PC-3 (cell line): ENCODE data around the gene MYO5B. TPM values are rescaled to one million over a fixed set of nuclear protein-coding genes. Genes with fewer than 3 reads are reported as not detected.

Experiments used
- ATAC-seq: fragments of 200-7000 bp; cut with Tn5 transposase; 2 replicates; pipeline ENCODE4 v1.9.1; 2020; ENCODE audit warnings: mild to moderate bottlenecking, moderate library complexity
- BruUV-seq: library from RNA; stranded (reverse); fragments of 400-500 nt; replicated peaks from 2 replicates; lab custom pipeline; 2021; lab: Mats Ljungman, UMichigan
- CTCF ChIA-PET: fragments of 300-600 bp; sonication (Branson Sonifier 250); formaldehyde crosslinking; loops from one replicate; lab custom pipeline; 2022; ENCODE audit warnings: antibody characterized with exemption; lab: Charles Lee
- POLR2A ChIA-PET: fragments of 300-600 bp; sonication (Branson Sonifier 250); formaldehyde crosslinking; loops from one replicate; lab custom pipeline; 2022; ENCODE audit warnings: antibody characterized with exemption; ENCODE audit not compliant: unreplicated experiment; lab: Charles Lee
- DNase-seq: peaks from one replicate; pipeline ENCODE4 v3.0.0-alpha.2; 2015
- H2AFZ ChIP-seq: fragments of 300-600 bp; sonication (generic); 2 replicates; pipeline ENCODE4 v1.6.0; 2016; ENCODE audit warnings: antibody characterized with exemption, low read length
- H3F3A ChIP-seq: fragments of 300-600 bp; sonication (generic); one replicate; pipeline ENCODE4 v1.6.0; 2017; ENCODE audit warnings: antibody characterized with exemption, low read length, control low read depth, mild to moderate bottlenecking; ENCODE audit not compliant: unreplicated experiment
- H3K27ac ChIP-seq: fragments of 300-600 bp; sonication (generic); 2 replicates; pipeline ENCODE4 v1.5.1; 2016; ENCODE audit warnings: mild to moderate bottlenecking, low read length
- H3K27me3 ChIP-seq: fragments of 300-600 bp; sonication (generic); 2 replicates; pipeline ENCODE4 v1.6.1; 2016; ENCODE audit warnings: low read length, mixed read lengths
- H3K36me3 ChIP-seq: fragments of 300-600 bp; sonication (generic); 2 replicates; pipeline ENCODE4 v1.6.1; 2016; ENCODE audit warnings: low read depth, mixed run types, low read length, mixed read lengths
- H3K4me1 ChIP-seq: fragments of 300-600 bp; sonication (generic); 2 replicates; pipeline ENCODE4 v1.5.1; 2016; ENCODE audit warnings: low read length; ENCODE audit not compliant: insufficient read depth
- H3K4me2 ChIP-seq: fragments of 300-600 bp; sonication (generic); 2 replicates; pipeline ENCODE4 v1.6.0; 2016; ENCODE audit warnings: low read length
- H3K4me3 ChIP-seq: fragments of 300-600 bp; sonication (generic); 2 replicates; pipeline ENCODE4 v1.5.1; 2016; ENCODE audit warnings: mild to moderate bottlenecking, low read length, mixed read lengths
- H3K79me2 ChIP-seq: fragments of 300-600 bp; sonication (generic); 2 replicates; pipeline ENCODE4 v1.6.1; 2017; ENCODE audit warnings: low read length, mixed read lengths
- H3K9ac ChIP-seq: fragments of 300-600 bp; sonication (generic); 2 replicates; pipeline ENCODE4 v1.6.0; 2016; ENCODE audit warnings: mild to moderate bottlenecking, low read length
- H3K9me2 ChIP-seq: fragments of 300-600 bp; sonication (generic); replicated peaks from 2 replicates; pipeline ENCODE4 v1.6.1; 2016; ENCODE audit warnings: mixed run types, low read length, mixed read lengths
- H3K9me3 ChIP-seq: fragments of 300-600 bp; sonication (generic); 2 replicates; pipeline ENCODE4 v1.6.1; 2016; ENCODE audit warnings: low read length, mixed read lengths
- H4K20me1 ChIP-seq: fragments of 300-600 bp; sonication (generic); 2 replicates; pipeline ENCODE4 v1.6.1; 2016; ENCODE audit warnings: low read length, mixed read lengths
- EZH2 ChIP-seq: fragments of 300-600 bp; sonication (generic); IDR thresholded peaks from one replicate; pipeline ENCODE4 v1.6.1; 2017; ENCODE audit warnings: antibody characterized with exemption, mild to moderate bottlenecking, low read length; ENCODE audit not compliant: unreplicated experiment
- EZH2phosphoT487 ChIP-seq: fragments of 300-600 bp; sonication (generic); IDR thresholded peaks from 2 replicates; pipeline ENCODE4 v1.6.1; 2018; ENCODE audit warnings: mild to moderate bottlenecking, antibody characterized with exemption, low read length, borderline replicate concordance
- intact Hi-C: fragments of 100-400 bp; cut with micrococcal nuclease; formaldehyde crosslinking; loops from 2 replicates; pipeline ENCODE4 v1.9.0; 2023
- total RNA-seq: library from RNA; depleted of rRNA; stranded (reverse); fragments of >200 nt; gene quantifications from 2 replicates; pipeline ENCODE4 v1.2.3, GENCODE V29; 2014
- TF ChIP-seq, protein P1 (sequence below): fragments of 300-600 bp; sonication (generic); conservative IDR thresholded peaks from 2 replicates; pipeline ENCODE4 v1.5.1; 2017; ENCODE audit warnings: antibody characterized with exemption, low read depth, mild to moderate bottlenecking, low read length

Gene MYO5B
- total RNA-seq, 1 experiment from 2014 or later, result 10.7 TPM

DNA sequence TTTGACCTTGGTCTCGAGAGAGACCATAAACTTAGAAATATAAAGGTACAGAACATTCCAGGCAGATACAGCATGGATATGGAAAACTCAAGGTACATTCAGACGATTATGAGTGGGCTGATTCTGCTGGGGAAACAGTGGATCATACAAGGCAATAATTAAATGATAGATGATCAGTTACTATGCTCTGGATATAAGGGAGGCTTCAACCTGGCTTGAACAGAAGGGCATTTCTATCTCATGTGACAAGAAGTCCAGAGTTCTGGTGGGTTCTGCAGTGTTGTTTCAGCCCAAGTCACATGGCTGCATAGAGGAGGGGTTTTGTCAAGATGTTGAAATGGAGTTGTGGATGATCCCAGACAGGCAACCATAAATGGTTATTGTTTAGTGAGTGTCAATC is 23.5 kb downstream of the MYO5B start:
- ATAC-seq, result no peak
- no peak overlapping the region for H3K27ac ChIP-seq
- no peaks in the 10 kb centered on the region for H3K36me3 ChIP-seq
- no peaks in the 10 kb centered on the region for H3K9me3 ChIP-seq
- H3K4me1 ChIP-seq, result 0 out of 2 replicates have a peak, but pooled peaks cover 4% of the 10 kb centered on the region
- CTCF ChIA-PET, result no interaction called here
- H3K27me3 ChIP-seq, result no peaks in the 10 kb centered on the region
- no peak for TF ChIP-seq EZH2
- TF ChIP-seq EZH2phosphoT487, result no peak
- TF ChIP-seq, protein P1, sequence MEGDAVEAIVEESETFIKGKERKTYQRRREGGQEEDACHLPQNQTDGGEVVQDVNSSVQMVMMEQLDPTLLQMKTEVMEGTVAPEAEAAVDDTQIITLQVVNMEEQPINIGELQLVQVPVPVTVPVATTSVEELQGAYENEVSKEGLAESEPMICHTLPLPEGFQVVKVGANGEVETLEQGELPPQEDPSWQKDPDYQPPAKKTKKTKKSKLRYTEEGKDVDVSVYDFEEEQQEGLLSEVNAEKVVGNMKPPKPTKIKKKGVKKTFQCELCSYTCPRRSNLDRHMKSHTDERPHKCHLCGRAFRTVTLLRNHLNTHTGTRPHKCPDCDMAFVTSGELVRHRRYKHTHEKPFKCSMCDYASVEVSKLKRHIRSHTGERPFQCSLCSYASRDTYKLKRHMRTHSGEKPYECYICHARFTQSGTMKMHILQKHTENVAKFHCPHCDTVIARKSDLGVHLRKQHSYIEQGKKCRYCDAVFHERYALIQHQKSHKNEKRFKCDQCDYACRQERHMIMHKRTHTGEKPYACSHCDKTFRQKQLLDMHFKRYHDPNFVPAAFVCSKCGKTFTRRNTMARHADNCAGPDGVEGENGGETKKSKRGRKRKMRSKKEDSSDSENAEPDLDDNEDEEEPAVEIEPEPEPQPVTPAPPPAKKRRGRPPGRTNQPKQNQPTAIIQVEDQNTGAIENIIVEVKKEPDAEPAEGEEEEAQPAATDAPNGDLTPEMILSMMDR, result no peak
- no peak for DNase-seq
- H4K20me1 ChIP-seq, result no peaks in the 10 kb centered on the region
- BruUV-seq, result no TSS peak
- H3K9ac ChIP-seq, result no peak overlapping the region
- POLR2A ChIA-PET, result no interaction called here
- no peak overlapping the region for H3K4me3 ChIP-seq
- H3K79me2 ChIP-seq, result no peaks in the 10 kb centered on the region
- H3K9me2 ChIP-seq, result no peaks in the 10 kb centered on the region
- H2AFZ ChIP-seq, result no peak overlapping the region
- intact Hi-C loops, result no loop called here
- no peaks in the 10 kb centered on the region for H3F3A ChIP-seq
- no peak overlapping the region for H3K4me2 ChIP-seq

DNA sequence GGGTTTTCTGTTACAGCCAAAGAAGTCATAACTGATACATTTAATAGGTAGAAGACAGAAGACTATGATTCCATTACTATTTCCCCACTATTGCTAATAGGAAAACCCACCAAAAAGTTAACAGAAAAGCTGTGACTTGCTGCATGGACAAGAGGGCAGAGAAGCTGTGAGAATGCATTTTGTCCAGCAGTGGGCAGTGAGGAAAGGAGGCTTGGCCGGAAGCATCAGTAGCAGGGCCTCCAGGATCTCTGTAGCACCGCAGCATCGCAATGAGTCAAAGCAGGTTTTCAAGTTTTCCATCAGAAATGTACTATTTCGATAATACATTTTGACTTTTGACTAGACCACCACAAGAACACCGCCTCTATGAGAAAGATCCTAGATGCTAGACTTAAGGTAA is 24.9 kb downstream of the MYO5B start:
- no peaks in the 10 kb centered on the region for H3K79me2 ChIP-seq
- H3K4me2 ChIP-seq, result no peak overlapping the region
- BruUV-seq, result no TSS peak
- H3K4me1 ChIP-seq, result peaks cover 11% of the 10 kb centered on the region; the same call in 1 of the 2 replicates
- no peak overlapping the region for H3K4me3 ChIP-seq
- TF ChIP-seq, protein P1, result no peak; the same call in 1 of the 2 replicates
- TF ChIP-seq EZH2phosphoT487, result no peak
- no peak for TF ChIP-seq EZH2
- no peak for DNase-seq
- ChIA-PET CTCF (no interaction called here), POLR2A (no interaction called here)
- H3K9me2 ChIP-seq, result no peaks in the 10 kb centered on the region
- H4K20me1 ChIP-seq, result no peaks in the 10 kb centered on the region
- H3F3A ChIP-seq, result no peaks in the 10 kb centered on the region
- no peaks in the 10 kb centered on the region for H3K9me3 ChIP-seq
- no peak overlapping the region for H3K27ac ChIP-seq
- intact Hi-C loops, result no loop called here
- no peak overlapping the region for H3K9ac ChIP-seq
- no peak overlapping the region for H2AFZ ChIP-seq
- no peak for ATAC-seq
- H3K27me3 ChIP-seq, result no peaks in the 10 kb centered on the region
- no peaks in the 10 kb centered on the region for H3K36me3 ChIP-seq

DNA sequence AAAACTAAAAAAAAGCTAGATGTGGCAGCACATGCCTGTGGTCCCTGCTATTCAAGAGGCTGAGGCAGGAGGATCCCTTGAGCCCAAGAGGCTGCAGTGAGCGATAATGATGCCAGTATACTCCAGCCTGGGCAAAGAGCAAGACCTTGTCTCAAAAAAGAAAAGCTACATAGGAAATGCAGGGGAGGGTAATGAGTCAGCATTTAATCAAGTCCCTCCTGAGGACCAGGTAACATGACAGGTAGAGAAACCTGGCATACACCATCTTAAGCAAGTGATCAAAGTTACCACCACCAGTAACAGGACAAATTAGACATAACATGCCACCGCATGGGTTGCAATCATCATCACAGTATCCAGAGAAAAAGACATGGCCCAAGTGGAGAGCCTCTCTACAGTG is 25.8 kb downstream of the MYO5B start:
- Histone ChIP-seq H2AFZ (no peak overlapping the region), H3K27ac (no peak overlapping the region), H3K9me2 (no peaks in the 10 kb centered on the region), H3K4me2 (no peak overlapping the region), H3K79me2 (no peaks in the 10 kb centered on the region), H3K9ac (no peak overlapping the region), H3F3A (no peaks in the 10 kb centered on the region), H4K20me1 (no peaks in the 10 kb centered on the region), H3K4me3 (no peak overlapping the region), H3K27me3 (no peaks in the 10 kb centered on the region), H3K9me3 (no peaks in the 10 kb centered on the region), H3K4me1 (peaks cover 11% of the 10 kb centered on the region; the same call in 1 of the 2 replicates), H3K36me3 (no peaks in the 10 kb centered on the region)
- CTCF ChIA-PET, result no interaction called here
- ATAC-seq (no peak), DNase-seq (no peak)
- no peak for TF ChIP-seq EZH2
- TF ChIP-seq, protein P1, result no peak
- TF ChIP-seq EZH2phosphoT487, result no peak
- POLR2A ChIA-PET, result no interaction called here
- intact Hi-C loops, result no loop called here
- BruUV-seq, result no TSS peak
